ENCODE results near the gene DIS3L2.

GRCh38 chr2:231930593-231931281, 30.8 kb upstream of the DIS3L2 start:
- TF ChIP-seq CTCF (IDR thresholded peaks at IDR 0.05 in 8 of 11, conservative IDR thresholded peaks at IDR 0.05 in 3 of 11) (no peak), POLR2AphosphoS5 (IDR thresholded peaks at IDR 0.05) (no peak)
